Measurements from ENCODE around the gene FAHD1.

The FAHD1 gene

GRCh38 chr16:1826691-1827573, at the start of gene FAHD1, which contains the start of gene HAGH:
FAHD1 (plus strand) TSS chr16:1827206; CDS start chr16:1827239, 33 bp downstream.
HAGH (minus strand) TSS chr16:1826825; CDS start chr16:1826787, 38 bp downstream.
- DNase-seq (ENCODE audit: low spot score): peak; percentile 97
- H3K4me3 ChIP-seq: peak within 1 kb of the TSS; percentile 95
- peak within 1 kb of the TSS; percentile 49 to 94 for H3K27ac ChIP-seq
- no peak for TF ChIP-seq CTCF (IDR thresholded peaks at IDR 0.05)

- no peak overlapping the region for H3K27ac ChIP-seq
- no peak for TF ChIP-seq CTCF (IDR thresholded peaks at IDR 0.05)
- H3K4me3 ChIP-seq: no peak overlapping the region
- DNase-seq (ENCODE audit: low spot score): no peak
Measured at GRCh38 chr16:1777375-1778199, 49.4 kb upstream of the FAHD1 start.

- H3K27ac ChIP-seq: no peak overlapping the region
- TF ChIP-seq CTCF (IDR thresholded peaks at IDR 0.05): no peak
- H3K4me3 ChIP-seq: no peak overlapping the region
- no peak for DNase-seq (ENCODE audit: low spot score)
Measured at GRCh38 chr16:1778200-1779179, 48.5 kb upstream of the FAHD1 start.

- no peak for TF ChIP-seq CTCF (IDR thresholded peaks at IDR 0.05)
- no peak for DNase-seq (ENCODE audit: low spot score)
- Histone ChIP-seq H3K27ac (no peak overlapping the region), H3K4me3 (no peak overlapping the region)
Measured at GRCh38 chr16:1779234-1779701, 47.7 kb upstream of the FAHD1 start.

GRCh38 chr16:1779741-1780676, 47.0 kb upstream of the FAHD1 start:
- TF ChIP-seq CTCF (IDR thresholded peaks at IDR 0.05): no peak
- Histone ChIP-seq H3K4me3 (no peak overlapping the region), H3K27ac (no peak overlapping the region)
- no peak for DNase-seq (ENCODE audit: low spot score)
